HG03354 (cell line): ENCODE data around the gene TRIO.

ENCODE experiments used
- ATAC-seq: cut with Tn5 transposase; IDR thresholded peaks from one replicate; pipeline ENCODE4 v1.9.1; 2021; ENCODE audit warnings: mild to moderate bottlenecking; ENCODE audit not compliant: unreplicated experiment, poor library complexity, severe bottlenecking

TRIO gene

DNA sequence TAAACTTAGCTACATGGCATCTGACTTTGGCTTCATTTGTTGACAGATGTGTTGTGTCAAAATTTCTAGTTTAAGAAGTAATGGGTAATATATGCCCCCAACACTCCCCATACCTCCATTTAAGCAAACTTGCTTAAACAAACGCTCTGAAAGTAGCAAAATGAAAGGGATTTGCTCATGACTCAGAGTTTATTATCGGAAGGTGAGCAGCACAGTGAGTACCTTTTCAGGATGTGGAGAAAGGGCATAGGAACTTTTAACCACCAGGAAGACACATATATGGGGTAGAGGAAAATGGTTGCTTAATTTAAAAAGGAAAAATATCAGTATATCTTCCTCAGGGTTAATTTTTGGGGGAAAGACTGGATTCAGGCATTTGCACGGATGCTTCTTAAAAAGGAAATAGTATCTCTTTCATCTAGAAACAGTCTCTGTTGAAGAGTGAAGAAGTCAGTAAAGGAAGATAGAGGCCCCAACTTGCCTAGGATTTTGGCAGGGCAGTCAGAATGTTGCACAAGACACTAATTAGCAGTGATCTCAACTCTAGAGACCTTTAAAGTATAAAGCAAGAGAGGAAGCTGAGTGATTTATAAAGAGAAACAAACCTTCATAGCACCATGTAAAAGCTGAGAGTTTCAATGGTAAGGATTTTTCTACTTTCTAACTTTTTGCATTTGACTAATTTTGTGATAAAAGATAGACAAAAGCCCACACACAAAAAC lies 155.1 kb downstream of the TRIO start:
- no peak for ATAC-seq

DNA sequence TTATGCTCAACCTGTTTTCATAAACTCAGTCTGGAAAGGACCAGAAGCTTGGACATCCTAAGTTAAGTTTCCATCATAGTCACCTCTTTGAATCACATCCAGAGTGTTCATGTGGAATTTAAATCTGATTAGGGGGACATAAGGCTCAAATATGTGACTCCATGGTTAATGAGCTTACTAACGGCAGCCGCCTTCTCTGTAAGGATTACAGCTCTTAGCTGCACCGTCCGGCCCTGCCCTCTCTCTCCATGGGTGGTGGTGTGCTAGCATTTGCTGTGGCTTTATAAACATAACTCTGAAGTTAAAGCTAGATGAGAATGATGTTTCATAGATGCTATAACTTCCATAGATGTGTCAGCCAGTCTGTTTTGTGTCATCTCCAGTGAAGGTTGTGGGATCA lies 156.5 kb downstream of the TRIO start:
- ATAC-seq = no peak

DNA sequence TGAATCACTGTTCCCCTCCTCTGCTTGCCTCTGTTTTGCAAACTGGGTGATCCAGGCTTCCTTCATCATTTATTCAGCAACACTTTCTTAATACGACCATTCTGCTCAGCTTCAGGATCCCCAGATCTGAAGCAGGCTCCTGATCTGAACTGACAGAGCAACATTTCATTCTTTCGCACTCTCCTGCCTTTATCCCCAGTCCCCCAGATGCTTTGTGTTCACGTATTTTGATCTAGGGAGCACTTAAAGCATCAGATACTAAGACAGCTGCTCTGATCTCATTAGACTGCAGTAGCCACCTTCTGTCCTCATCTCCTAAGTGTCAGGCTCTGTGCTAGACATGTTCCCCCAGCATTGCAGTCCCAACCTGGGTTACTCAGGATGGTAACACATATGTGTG lies 158.0 kb downstream of the TRIO start:
- ATAC-seq = no peak

DNA sequence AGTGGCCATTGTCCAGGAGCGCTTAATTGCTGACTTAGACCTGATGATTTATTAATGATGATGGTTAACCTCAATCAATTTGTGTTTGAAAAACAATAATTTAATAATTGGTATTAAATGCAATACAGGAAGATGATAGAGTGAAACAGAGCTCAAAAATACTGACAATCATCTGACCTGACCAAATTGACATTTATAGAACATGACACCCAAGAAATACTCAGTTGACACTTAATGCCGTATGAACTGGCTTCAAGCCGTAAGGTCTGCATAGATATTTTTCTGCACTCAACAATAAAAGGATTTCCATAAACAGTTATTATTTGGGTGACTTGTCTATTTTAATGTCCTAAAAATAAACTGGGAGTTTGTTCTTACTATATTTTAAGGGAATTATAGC lies 159.2 kb downstream of the TRIO start:
- no peak for ATAC-seq

DNA sequence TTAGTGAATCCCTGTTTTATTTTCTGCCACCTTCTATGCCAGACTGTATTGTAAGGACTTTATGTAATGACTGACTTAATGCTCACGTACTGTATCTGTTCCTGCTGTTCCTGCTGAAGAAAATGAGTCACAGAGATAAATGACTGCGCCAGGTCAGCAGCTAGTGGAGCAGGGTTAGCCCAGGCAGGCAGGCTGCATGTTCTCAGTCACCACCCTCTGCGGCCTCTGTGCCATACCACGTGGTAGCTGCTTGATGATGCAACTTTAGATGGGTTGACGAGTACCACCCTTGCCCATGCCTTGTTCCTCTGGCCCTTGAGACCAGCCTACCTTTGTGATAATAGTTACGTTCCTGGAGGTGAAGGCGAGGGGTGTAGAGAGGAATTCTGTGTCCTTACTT lies 161.9 kb downstream of the TRIO start:
- no peak for ATAC-seq

DNA sequence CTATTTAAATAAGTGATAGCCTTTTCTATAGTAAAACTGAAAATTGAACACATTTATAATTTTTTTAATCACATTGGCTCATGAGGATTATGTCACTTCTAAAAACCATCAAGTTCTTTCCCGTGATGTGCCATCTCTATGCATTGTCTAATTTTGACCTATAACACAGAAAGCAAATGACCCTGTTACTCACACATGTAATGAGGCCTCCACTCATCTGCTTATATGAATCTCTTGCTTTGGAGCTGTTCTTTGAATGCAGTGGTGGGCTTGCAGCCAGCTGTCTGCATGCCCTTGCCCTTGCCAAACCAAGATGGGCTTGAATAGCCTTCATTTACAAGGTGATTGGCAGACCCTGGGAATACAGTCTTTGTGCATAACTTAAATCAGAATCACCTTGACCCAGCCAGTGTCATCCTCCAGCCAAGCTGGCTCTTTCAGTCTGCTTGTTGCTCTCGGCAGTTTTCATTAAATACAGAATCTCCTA lies 163.2 kb downstream of the TRIO start:
- ATAC-seq = no peak

DNA sequence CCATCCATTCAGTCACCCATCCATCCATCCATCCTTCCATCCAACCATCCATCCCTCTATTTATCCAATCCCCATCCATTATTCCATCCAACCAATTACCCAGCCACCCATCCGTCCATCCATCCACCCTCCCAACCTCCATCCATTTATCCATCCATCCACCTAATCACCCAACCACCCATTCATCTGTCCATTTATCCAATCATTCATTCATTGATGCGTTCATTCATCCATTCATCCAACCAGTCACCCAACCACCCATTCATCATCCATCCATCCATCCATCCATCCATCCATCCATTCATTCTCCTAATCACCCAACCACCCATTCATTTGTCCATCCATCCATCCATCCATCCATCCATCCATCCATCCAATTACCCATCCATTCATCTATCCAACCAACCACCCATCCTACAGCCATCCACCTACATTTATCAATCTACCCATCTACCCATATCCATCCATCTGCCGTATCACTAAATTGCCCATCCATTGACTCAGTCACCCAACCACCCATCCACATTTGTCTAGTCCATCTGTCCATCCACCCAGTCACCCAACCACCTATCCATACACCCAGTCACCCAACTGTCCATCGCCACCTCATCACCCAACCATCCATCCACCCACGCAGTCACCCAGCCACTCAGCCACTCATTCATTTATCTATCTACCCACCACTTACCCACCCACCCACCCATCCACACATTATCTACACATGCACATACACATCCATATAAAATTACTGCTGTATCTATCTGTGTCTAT lies 165.4 kb downstream of the TRIO start:
- ATAC-seq = no peak

DNA sequence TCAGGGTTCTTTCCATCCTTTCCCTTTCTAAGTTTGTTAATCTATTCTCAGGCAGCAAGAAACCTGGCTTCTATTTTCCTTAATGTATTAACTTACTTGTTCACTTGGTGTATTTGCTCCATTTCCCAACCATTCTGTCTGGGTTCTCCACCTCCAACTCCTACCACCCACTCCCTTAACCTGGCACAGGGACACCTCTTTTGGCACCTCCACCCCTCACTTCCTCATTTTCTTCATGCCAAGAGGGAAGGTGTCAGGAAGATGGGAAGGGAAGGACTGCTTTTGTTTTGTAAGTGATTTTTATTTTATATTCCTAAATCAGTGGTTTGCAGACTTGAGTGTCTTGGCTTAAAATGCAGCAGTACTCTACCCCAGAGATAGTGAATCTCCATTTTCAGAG lies 166.1 kb downstream of the TRIO start:
- no peak for ATAC-seq

DNA sequence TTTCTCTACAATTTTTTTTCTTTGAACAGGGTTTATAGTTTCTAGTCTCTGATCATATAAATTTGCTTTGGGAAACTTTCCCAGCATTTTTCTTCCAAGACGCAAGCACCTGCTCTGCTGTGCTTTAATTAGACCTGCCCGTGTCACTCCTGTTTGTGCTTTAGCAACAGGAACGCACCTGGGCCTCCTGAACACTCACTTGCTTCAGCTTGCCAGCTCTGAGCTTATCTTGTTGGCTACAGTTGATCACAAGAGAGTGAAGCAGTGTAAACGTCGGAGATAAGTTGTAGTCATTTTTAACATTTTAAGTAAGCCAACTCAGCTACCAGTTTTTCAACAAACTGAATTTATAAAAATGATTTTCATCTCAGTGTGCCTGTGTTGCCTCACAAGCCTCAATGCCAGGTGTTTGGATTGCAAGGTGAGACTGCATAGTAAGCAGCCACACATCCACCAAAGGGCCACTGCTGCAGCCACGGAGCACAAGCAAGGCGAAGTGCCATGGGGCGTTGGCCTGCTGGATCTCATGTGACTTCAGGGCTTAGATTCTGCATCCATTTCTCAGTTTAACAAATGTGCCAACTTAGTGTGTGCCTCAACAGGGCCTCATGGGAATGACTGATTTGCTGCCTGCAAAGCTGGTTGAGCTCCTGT lies 166.9 kb downstream of the TRIO start:
- ATAC-seq = no peak

DNA sequence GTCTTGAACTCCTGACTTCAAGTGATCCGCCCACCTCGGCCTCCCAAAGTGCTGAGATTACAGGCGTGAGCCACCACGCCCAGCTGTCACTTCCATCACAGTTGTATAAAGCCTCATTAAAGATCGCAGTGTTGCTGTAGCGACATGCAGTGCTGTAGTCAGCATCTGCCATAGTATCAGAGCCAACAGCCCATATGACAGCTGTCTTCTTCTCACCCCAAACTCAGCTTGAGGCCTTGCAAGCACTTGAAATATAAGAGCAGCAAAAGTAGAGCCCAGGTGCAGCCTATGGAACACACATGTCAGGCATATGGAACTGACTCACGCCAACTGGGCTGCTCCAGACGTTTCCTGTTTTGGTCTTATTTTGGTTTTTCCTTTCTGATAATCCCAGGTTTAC lies 167.8 kb downstream of the TRIO start:
- ATAC-seq = no peak

DNA sequence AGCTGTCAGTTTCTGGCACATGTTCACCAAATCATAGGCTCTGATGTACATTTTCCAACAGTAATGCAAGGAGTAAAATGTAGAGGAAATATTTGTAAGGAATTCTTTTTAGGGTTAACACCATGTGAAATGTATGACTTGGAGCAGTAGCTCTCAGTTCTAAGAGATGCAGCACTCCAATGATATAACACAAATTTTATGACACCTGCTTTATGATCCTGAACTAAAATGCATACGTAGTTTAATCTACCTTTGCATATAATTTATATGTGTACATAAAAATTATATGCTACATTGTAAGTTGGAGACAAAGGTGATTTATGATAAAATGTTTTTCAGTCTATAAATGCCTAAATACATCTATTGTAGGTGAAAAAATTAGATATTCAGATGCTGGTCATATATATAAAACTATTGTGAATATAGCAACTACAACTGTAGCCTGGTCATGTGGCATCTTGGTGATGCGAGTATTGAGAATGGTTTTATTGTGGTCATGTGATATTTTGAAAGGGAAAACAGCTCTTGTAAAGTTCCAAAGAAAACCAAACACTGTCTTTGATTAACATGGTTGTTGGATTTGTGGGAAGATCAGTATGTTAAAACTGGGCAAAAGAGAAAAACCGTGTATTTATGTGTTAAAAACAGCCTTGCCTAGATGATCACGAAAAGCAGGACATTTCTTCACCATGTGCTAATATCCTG lies 171.0 kb downstream of the TRIO start:
- no peak for ATAC-seq

DNA sequence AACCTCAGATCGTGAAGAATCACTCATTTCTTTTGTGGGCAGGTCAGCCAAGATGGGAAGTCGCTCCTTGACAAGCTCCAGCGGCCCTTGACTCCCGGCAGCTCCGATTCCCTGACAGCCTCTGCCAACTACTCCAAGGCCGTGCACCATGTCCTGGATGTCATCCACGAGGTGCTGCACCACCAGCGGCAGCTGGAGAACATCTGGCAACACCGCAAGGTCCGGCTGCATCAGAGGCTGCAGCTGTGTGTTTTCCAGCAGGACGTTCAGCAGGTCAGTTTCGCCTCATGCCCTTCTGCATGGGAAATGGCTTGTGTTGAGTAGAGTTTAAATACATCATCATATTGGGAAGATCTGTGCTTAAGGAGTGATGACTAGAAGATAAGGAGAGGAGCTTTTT lies 173.3 kb downstream of the TRIO start:
- ATAC-seq = no peak

DNA sequence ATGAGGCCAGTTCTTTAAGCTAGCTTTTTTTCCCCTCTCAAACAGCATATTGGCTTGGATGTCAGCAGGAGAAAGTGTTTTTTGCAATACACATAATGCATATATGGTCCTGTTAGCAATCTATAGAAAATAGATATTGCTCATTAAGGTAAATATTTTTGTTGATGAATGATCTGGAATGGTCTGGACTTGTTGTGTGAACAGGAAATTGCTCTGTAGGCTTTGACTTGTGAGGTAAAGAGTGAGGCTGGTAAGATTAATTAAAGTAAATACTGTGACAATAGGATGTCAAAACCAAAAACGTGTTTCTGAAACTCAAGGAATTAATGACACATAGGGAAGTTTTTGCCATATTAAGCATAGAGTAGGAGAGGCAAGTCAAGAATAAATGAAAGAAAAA lies 176.0 kb downstream of the TRIO start:
- ATAC-seq = no peak

DNA sequence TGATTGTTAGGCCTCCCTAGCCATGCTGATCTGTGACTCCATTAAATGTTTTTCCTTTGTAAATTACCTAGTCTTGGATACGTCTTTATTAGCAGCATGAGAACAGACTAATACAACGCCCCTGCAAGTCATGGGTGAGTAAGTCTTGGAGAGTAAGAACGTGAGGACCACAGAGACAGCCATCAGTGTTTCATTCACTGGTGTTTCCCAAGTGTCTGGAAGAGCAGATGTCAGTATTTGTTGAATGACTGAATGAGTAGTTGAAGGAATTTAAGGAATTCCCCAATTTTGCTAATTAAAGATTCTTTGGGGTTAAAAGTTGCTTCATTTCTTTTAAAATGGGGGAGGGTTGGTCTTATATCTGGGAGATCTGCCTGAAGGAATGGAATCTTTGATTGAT lies 178.8 kb downstream of the TRIO start:
- no peak for ATAC-seq

DNA sequence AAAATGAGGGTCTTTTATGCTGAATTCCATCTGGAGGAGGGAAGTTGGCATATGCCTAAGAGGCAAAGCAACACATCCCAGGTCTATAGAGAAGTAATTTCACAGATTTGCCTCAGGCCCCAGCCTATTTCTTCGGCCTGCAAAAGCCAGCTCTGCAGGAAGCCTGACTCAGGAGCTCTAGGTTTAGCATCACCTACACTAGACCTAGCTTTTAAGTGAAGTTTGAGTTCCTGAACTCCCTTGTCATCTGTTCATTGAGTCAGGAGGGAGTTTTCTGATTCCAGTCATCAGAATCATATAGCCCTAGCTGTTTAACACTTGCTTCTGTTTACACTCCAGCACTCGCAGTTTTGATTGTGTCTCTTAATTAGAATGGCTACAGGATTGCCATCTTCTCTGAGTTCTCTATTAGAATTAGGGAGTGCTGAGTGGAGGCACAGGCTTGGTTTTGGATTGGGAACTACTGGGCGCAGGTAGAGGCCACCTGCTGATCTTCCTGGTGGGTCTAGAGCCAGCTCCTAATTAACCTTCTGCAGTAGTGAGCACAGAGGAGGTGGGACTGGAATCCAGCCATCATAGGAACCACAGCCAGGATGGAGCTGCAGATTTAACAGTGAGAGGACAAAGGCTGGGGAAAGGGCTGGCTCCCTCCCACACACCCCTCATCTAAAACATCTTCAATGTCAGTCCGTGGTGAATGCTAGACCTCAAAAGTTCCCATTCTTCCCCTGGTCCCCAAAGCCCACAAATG lies 179.5 kb downstream of the TRIO start:
- no peak for ATAC-seq

DNA sequence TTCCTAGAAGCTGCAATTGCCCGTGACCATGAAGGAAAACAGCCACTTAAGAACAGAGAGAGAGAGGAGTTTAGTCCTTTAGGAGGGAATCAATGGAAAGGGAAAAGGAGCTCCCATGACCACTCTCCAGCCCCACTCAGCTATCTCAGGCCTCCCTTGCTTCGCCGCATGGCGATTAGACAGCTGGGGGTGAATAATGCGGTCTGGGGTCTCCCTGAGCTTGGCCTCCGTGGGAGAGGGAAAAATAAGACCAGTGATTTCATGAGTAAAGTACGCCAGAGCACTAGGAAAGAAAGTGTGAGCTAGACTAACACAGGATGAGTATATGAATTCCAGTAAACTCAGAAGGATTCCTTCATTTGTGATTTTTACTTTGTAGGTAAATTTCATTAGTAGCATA lies 180.3 kb downstream of the TRIO start:
- ATAC-seq = no peak

DNA sequence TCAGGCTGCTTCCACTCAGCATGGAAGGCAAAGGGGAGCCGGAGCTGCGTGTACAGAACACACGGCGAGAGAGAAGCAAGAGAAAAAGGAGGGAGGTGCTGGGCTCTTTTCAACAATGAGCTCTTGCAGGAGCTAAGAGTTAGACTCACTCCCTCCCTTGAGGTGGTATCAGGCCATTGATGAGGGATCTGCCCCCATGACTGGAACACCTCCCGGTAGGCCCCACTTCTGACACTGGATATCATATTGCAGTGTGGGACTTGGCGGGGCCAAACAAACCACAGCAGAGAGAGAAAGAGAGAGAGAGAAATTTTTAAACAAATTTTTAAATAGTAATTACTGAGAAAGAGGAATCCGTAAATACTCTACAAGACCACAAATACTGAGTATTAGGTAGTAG lies 182.2 kb downstream of the TRIO start:
- ATAC-seq = no peak

DNA sequence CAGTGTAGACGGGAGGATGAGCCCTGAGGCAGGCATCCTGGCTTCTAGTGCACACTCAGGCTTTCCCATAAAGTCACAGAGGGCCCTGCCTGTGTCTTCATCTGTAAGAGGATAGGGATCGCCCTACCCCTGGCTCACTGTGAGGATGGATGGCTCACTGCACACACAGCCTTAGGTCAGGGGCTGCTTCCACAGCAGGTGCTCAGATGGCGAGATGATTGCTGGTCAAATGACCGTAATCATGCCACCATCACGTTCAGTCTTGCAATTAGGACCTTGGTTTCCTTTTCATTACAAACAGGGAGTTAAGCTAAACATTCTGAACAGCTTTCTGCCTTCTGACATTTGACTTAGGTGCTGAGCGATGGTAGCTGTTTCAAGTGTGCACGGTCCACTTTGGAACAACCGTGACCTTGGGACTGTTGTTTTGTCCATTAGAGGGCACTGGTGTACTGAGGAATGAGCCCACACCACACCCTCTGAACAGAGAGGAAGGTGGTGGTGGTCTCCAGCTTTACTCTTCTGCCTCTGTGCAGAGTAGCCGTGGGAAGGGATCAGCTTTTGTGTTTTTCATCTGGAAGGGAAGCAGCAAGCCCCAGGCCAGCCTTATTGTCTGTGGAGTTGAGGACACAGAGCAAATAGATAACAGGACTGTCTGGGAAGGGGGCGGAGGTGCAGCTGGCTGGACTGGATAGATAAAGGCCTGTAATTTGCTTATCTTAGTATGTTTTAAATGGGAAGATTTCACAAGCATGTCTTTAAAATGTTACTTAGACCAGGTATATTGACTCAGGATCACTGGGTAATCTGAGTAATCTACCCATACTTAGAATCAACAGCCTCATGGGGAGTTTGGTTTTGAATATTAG lies 183.1 kb downstream of the TRIO start:
- ATAC-seq = no peak

DNA sequence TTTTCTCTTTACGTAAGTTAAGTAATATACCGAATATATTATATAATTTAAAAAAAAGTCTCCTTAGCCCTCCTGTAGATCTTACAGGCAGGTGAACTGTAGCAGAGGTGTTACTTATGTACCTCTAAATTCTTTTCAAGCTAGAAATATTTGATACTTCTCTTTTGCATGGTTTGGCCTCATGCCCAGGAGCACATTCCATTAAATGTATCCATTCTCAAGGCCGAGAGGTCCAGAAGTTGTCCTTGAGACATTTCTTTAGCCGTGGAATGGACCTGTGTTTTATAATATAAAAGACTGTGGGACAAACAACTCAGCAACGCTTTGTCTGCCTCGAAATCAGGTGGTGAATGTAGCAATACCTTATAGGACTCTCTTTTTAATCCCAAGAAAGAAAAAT lies 184.5 kb downstream of the TRIO start:
- ATAC-seq = no peak
